ENCODE results near the gene KISS1R. TPM values are rescaled to one million over a fixed set of nuclear protein-coding genes. Genes with fewer than 3 reads are reported as not detected.
A peak's percentile ranks its signal among the peaks of the same experiment; 100 is the strongest.

KISS1R gene
- total and polyA plus RNA-seq, 4 donors = not detected

GRCh38 chr19:927351-927779, 10.2 kb downstream of the KISS1R start:
- Histone ChIP-seq H3K9ac (ENCODE audit: low read depth in 1 of 2, low read length in 2 of 2) (peak overlapping the region in 1 of 2 donors; percentile 27), H3K4me1 (ENCODE audit: control insufficient read depth in 4 of 4, insufficient read depth in 4 of 4, low read length in 3 of 4) (peaks cover 11 to 33% (median 20%) of the 10 kb centered on the region in 4 donors), H3K27me3 (ENCODE audit: control insufficient read depth in 4 of 4, insufficient read depth in 4 of 4, low read length in 3 of 4) (no peaks in the 10 kb centered on the region), H3K4me3 (ENCODE audit: low read depth in 1 of 3, low read length in 3 of 3) (peak overlapping the region in 1 of 3 donors; percentile 90), H3K36me3 (ENCODE audit: control insufficient read depth in 4 of 4, insufficient read depth in 3 of 4, low read depth in 1 of 4, low read length in 3 of 4) (no peaks in the 10 kb centered on the region), H3K9me3 (ENCODE audit: control insufficient read depth in 4 of 4, low read length in 3 of 4) (no peaks in the 10 kb centered on the region), H3K27ac (ENCODE audit: low read depth in 1 of 2, low read length in 2 of 2) (peak overlapping the region; percentile 42 to 71)
- DNase-seq (ENCODE audit: low spot score) = peak; percentile 72
- WGBS = 7% methylated on average over 15 of the region's 15 CpGs
- no peak for TF ChIP-seq HNF4G (IDR thresholded peaks at IDR 0.05)
- TF ChIP-seq RXRA (IDR thresholded peaks at IDR 0.05) = peak in 1 of 2 donors; percentile 23

GRCh38 chr19:927780-928401, 10.8 kb downstream of the KISS1R start:
- no peak overlapping the region for H3K27ac ChIP-seq (ENCODE audit: low read depth in 1 of 2, low read length in 2 of 2)
- H3K9me3 ChIP-seq (ENCODE audit: control insufficient read depth in 4 of 4, low read length in 3 of 4) = no peaks in the 10 kb centered on the region
- DNase-seq (ENCODE audit: low spot score) = no peak
- H3K9ac ChIP-seq (ENCODE audit: low read depth in 1 of 2, low read length in 2 of 2) = peak overlapping the region in 1 of 2 donors; percentile 27
- no peak overlapping the region for H3K4me3 ChIP-seq (ENCODE audit: low read depth in 1 of 3, low read length in 3 of 3)
- WGBS = 76% methylated on average over 12 of the region's 12 CpGs
- peaks cover 11 to 39% (median 20%) of the 10 kb centered on the region in 4 donors for H3K4me1 ChIP-seq (ENCODE audit: control insufficient read depth in 4 of 4, insufficient read depth in 4 of 4, low read length in 3 of 4)
- no peaks in the 10 kb centered on the region for H3K27me3 ChIP-seq (ENCODE audit: control insufficient read depth in 4 of 4, insufficient read depth in 4 of 4, low read length in 3 of 4)
- no peaks in the 10 kb centered on the region for H3K36me3 ChIP-seq (ENCODE audit: control insufficient read depth in 4 of 4, insufficient read depth in 3 of 4, low read depth in 1 of 4, low read length in 3 of 4)
- no peak for TF ChIP-seq GABPA (IDR thresholded peaks at IDR 0.05 in 1 of 2, conservative IDR thresholded peaks at IDR 0.05 in 1 of 2)
- TF ChIP-seq NR2F2 (IDR thresholded peaks at IDR 0.05) = peak; percentile 12

GRCh38 chr19:928471-929202, 11.5 kb downstream of the KISS1R start:
- H3K4me1 ChIP-seq (ENCODE audit: control insufficient read depth in 4 of 4, insufficient read depth in 4 of 4, low read length in 3 of 4) = peaks cover 11 to 46% (median 26%) of the 10 kb centered on the region in 4 donors
- 78% methylated on average over 18 of the region's 18 CpGs for WGBS
- H3K4me3 ChIP-seq (ENCODE audit: low read depth in 1 of 3, low read length in 3 of 3) = no peak overlapping the region
- H3K9ac ChIP-seq (ENCODE audit: low read depth in 1 of 2, low read length in 2 of 2) = no peak overlapping the region
- peak; percentile 64 for DNase-seq (ENCODE audit: low spot score)
- TF ChIP-seq ZBTB33 (IDR thresholded peaks at IDR 0.05) (no peak), TAF1 (conservative IDR thresholded peaks at IDR 0.05) (no peak), NR2F2 (IDR thresholded peaks at IDR 0.05) (no peak), FOXA1 (IDR thresholded peaks at IDR 0.05) (no peak), FOXA2 (IDR thresholded peaks at IDR 0.05) (no peak), CTCF (IDR thresholded peaks at IDR 0.05; ENCODE audit: low read depth, low read length, missing input control) (no peak), MAX (IDR thresholded peaks at IDR 0.05) (no peak), HNF4G (IDR thresholded peaks at IDR 0.05) (no peak), REST (IDR thresholded peaks at IDR 0.05) (no peak), JUND (IDR thresholded peaks at IDR 0.05) (no peak), HNF4A (conservative IDR thresholded peaks at IDR 0.05) (no peak), RXRA (IDR thresholded peaks at IDR 0.05) (no peak), YY1 (IDR thresholded peaks at IDR 0.05) (no peak), SP1 (IDR thresholded peaks at IDR 0.05) (no peak), ATF3 (IDR thresholded peaks at IDR 0.05) (no peak), EGR1 (IDR thresholded peaks at IDR 0.05; ENCODE audit: low read depth in 2 of 2) (no peak), GABPA (IDR thresholded peaks at IDR 0.05 in 1 of 2, conservative IDR thresholded peaks at IDR 0.05 in 1 of 2) (no peak), RAD21 (IDR thresholded peaks at IDR 0.05) (no peak)
- H3K9me3 ChIP-seq (ENCODE audit: control insufficient read depth in 4 of 4, low read length in 3 of 4) = no peaks in the 10 kb centered on the region
- H3K27ac ChIP-seq (ENCODE audit: low read depth in 1 of 2, low read length in 2 of 2) = no peak overlapping the region
- H3K27me3 ChIP-seq (ENCODE audit: control insufficient read depth in 4 of 4, insufficient read depth in 4 of 4, low read length in 3 of 4) = no peaks in the 10 kb centered on the region
- no peaks in the 10 kb centered on the region for H3K36me3 ChIP-seq (ENCODE audit: control insufficient read depth in 4 of 4, insufficient read depth in 3 of 4, low read depth in 1 of 4, low read length in 3 of 4)

Measured in liver (tissue), 9 donors.